K562 treated with DMSO at 1 percent for 4 hours (cell line): ENCODE data around the gene MROH2B. TPM values are rescaled to one million over a fixed set of nuclear protein-coding genes. Genes with fewer than 3 reads are reported as not detected.

Experiments
- total RNA-seq: library from RNA; unstranded; fragments of 300-600 nt; gene quantifications from 2 replicates; pipeline ENCODE4 v1.2.3, GENCODE V29; 2022; ENCODE audit not compliant: insufficient read depth

MROH2B gene
- not detected in 2 replicates for total RNA-seq

DNA sequence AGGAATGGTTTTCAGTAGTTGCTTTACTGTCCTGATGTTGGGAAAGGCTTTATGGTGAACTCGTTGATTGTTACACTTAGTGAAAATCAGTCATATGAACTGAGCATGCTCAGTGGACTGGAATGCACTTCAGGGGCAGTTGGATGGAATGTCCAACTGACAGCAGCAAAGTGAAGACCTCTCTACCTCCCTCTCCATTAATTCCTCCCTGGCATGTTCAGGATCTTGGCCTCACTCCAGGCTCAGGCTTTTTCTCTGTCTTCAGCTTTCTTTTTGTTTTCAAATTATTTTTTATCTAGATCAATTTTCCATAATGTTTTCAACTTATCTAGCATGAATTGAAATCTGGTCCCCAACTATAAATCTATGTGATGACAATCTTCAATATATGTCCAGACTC is at the start of gene MROH2B:
TSS of gene MROH2B (minus strand) at position 101 of the 400 bp plus-strand sequence. CDS start 490 bp downstream, outside the sequence.

Other genes with a start within 250 kb of the MROH2B start
- 2,029 and 2,194 TPM in 2 replicates for gene RPL37, start 236.1 kb downstream of the MROH2B start, total RNA-seq
- gene CARD6, start 230.0 kb downstream of the MROH2B start, total RNA-seq = 3.1 and 7.3 TPM in 2 replicates
- not detected in 2 replicates for gene C7, start 161.8 kb downstream of the MROH2B start, total RNA-seq
- not detected in 2 replicates for gene C6, start 142.2 kb upstream of the MROH2B start, total RNA-seq